GM18520 (cell line): ENCODE measurements around the gene KRTAP1-5.
"Not testable (repeated sequence)": the region's sequence is repeated elsewhere in the genome, so short reads cannot be mapped to it uniquely, and the experiment has no call there.

ENCODE experiments used
- ATAC-seq: cut with Tn5 transposase; IDR thresholded peaks from one replicate; pipeline ENCODE4 v1.9.1; 2021; ENCODE audit not compliant: unreplicated experiment

KRTAP1-5 gene

GRCh38 chr17:41026715-41027471 is at the start of gene KRTAP1-5:
Gene KRTAP1-5 (minus strand): TSS chr17:41027208. CDS start chr17:41027155, 53 bp downstream.
- ATAC-seq, result no peak

DNA sequence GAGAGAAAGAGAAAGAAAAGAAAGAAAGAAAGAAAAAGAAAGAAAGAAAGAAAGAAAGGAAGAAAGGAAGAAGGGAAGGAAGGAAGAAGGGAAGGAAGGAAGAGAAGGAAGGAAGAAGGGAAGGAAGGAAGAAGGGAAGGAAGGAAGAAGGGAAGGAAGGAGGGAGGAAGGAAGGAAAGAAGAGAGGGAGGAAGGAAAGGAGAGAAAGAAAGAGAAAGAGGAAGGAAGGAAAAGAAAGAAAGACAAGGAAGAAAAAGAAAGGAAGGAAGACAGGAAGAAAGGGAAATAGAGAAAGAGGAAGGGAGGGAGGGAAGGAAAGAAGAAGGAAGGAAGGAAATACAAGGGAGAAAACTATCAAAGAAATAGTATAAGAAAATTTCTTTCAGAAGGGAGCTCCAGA is 49.8 kb upstream of the KRTAP1-5 start:
- no peak for ATAC-seq

DNA sequence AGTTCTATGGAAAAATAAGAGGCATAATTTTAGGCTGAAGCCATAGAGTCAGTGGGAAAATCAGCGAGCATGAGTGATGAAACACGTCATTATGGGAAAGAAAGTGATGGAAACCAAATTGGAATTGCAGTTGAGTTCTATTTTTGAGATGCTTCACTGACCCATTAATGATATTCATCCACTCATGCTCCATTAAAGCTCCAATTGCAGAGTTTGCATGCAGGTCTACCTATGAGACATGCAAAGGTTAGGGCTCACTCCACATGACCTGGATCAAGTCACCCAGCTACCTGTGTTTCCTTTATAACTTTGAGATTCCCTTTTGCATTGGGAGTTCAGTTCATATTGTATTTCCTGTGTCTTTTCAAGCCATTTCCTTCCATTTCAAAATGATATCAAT is 46.7 kb upstream of the KRTAP1-5 start:
- ATAC-seq, result no peak

GRCh38 chr17:41071606-41072360 is 44.8 kb upstream of the KRTAP1-5 start:
- ATAC-seq, result no peak

GRCh38 chr17:41069031-41069430 is 42.0 kb upstream of the KRTAP1-5 start:
- no peak for ATAC-seq

GRCh38 chr17:41067281-41067680 is 40.3 kb upstream of the KRTAP1-5 start:
- ATAC-seq, result no peak

GRCh38 chr17:41065829-41066624 is 39.0 kb upstream of the KRTAP1-5 start, which contains the start of gene KRTAP2-4:
Gene KRTAP2-4 (minus strand): TSS chr17:41065879. CDS start chr17:41065845, 34 bp downstream.
- no peak for ATAC-seq

- not testable (repeated sequence) for ATAC-seq
Observed at GRCh38 chr17:41065016-41065689, 38.1 kb upstream of the KRTAP1-5 start.

DNA sequence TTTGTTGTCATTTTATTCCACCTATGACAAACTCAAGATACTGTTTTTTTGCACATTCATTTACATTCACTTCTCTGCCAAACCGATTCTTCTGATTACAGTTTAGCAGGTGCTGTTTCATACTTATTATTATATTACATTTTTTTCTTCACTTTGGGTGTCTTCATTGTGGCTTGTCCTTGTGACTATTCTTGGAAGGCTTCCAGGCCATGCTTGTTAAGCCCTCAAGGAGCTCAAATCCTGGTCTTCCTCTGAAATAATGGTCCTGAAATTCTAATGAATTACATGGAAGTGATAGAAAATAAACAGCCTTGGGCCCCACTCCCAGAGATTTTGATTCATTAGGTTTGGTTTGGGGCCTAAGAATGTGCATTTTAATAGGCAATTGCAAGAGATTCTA is 37.3 kb upstream of the KRTAP1-5 start:
- no peak for ATAC-seq

GRCh38 chr17:41063449-41063848 is 36.4 kb upstream of the KRTAP1-5 start:
- no peak for ATAC-seq

- ATAC-seq, result no peak
Observed at GRCh38 chr17:41061964-41062363, 35.0 kb upstream of the KRTAP1-5 start.

DNA sequence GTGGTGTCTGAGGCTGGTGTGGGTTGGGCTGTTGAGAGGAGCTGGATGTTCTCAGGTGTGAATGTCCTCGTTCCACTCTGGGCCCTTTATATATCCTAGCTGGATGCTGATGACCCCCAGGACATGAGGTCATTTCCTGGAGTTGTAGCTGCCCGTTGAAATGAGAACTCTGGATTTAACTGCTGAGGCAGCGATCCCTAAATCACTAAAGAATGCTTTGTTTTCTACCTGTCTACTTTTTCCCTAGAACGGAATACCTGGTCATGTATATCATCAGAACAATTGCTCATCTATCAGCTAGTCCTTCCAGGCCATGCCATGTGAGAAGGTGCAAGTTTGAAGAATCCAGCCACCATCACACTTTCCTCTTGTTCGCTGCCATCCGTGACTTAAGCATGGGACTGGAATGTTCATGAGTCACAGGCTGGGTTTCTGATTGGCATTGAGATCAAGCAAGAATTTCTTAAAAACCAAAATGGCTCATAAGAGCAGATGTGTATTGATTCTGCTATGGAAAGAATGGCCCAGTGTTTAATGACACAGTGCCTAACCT is 33.1 kb upstream of the KRTAP1-5 start, which contains the start of gene KRTAP2-3:
Gene KRTAP2-3, minus strand, starts transcription at position 63 of the 553 bp plus-strand sequence. CDS start 64 bp downstream, outside the sequence.
- no peak for ATAC-seq

- not testable (repeated sequence) for ATAC-seq
Observed at GRCh38 chr17:41059276-41060051, 32.5 kb upstream of the KRTAP1-5 start.

DNA sequence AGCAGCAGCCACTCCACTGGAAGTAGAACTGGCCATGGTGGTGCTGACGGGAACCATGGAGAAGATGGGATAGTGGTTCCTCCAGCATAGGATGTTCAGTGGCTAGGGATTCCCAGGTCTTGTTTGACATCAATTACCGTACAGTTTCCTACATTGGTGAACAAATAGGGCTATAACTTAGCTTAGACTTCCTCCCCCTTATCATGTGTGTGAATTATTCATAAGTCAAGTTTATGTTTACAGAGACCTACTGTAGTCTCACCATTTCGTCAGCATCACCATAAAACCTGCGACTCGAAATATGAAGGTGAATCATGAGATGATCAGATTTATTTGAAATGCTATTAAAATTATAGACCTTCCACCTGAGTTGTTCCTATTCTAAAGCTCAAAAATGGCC is 31.7 kb upstream of the KRTAP1-5 start:
- ATAC-seq, result no peak

- ATAC-seq, result no peak
Observed at GRCh38 chr17:41057547-41057946, 30.5 kb upstream of the KRTAP1-5 start.

GRCh38 chr17:41055130-41055529 is 28.1 kb upstream of the KRTAP1-5 start, which contains the start of gene KRTAP2-2:
Gene KRTAP2-2 (minus strand): TSS chr17:41055230. CDS start chr17:41055211, 19 bp downstream.
- not testable (repeated sequence) for ATAC-seq

DNA sequence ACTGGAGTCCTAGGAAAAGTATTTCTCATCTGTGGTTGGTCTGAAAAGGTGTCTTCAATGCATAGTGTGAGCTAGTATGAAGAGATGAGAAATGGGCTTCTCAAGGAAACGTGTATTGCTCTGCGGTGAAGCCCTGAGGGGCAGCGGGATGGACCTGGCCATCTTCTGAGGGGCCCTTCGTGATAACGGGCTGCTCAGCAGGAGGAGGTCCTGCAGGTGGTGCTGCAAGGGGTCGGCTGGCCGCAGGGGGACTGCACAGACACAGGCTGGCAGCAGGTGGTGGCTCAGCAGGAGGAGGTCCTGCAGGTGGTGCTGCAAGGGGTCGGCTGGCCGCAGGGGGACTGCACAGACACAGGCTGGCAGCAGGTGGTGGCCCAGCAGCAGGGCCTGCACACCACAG is 27.5 kb upstream of the KRTAP1-5 start:
- ATAC-seq, result not testable (repeated sequence)

DNA sequence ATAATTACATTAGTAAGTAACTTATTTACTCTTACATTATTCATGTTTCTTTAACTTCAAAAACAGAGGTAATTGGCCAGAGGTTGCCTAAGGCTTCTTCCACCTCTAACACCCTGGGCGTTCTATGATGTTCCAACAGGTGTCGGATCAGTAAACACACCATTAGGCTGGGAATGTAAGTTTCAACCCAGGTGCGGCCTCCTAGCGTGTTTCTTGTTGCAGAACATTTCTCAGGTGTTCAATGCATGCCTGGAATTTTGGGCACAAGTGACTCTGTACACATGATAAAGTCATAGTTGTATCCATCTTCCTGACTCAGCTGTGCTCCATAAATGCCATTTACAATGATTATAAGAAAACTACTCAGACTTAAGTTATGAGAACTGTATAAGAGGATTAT is 27.0 kb upstream of the KRTAP1-5 start:
- ATAC-seq, result no peak

DNA sequence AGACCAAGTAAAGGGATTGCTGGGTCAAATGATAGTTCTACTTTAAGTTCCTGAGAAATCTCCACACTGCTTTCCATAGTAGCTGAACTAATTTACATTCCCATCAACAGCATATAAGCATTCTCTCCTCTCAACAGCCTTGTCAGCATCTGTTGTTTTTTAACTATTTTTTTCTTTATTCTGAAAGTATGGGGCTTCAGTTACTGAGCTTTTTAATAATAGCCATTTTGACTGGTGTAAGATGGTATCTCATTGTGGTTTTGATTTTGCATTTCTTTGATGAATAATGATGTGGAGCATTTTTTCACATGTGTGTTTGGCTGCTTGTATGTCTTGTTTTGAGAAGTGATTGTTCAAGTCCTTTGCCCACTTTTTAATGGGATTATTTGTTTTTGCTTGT is 25.6 kb upstream of the KRTAP1-5 start:
- no peak for ATAC-seq
